ENCODE data around the gene GPR35.
"Not testable (repeated sequence)": the region's sequence is repeated elsewhere in the genome, so short reads cannot be mapped to it uniquely, and the experiment has no call there.

Gene GPR35

GRCh38 chr2:240678909-240679308 lies 53.6 kb downstream of the GPR35 start:
- H3K9me3 ChIP-seq (ENCODE audit: control insufficient read depth, insufficient read depth, low read length); DNase-seq (ENCODE audit: low read depth, low spot score); H3K4me1 ChIP-seq (ENCODE audit: control insufficient read depth, insufficient read depth, low read length); H3K36me3 ChIP-seq (ENCODE audit: control insufficient read depth, insufficient read depth, low read length); H3K27me3 ChIP-seq (ENCODE audit: control insufficient read depth, insufficient read depth, low read length); H3K4me3 ChIP-seq (ENCODE audit: low read length); H3K27ac ChIP-seq (ENCODE audit: low read length): not testable (repeated sequence)
- WGBS (ENCODE audit: insufficient coverage, insufficient read length), result no CpG with 5 or more reads among the region's 19 CpGs

GRCh38 chr2:240680185-240680584 lies 54.9 kb downstream of the GPR35 start:
- DNase-seq (ENCODE audit: low read depth, low spot score); H3K27ac ChIP-seq (ENCODE audit: low read length); H3K9me3 ChIP-seq (ENCODE audit: control insufficient read depth, insufficient read depth, low read length); H3K27me3 ChIP-seq (ENCODE audit: control insufficient read depth, insufficient read depth, low read length); H3K4me1 ChIP-seq (ENCODE audit: control insufficient read depth, insufficient read depth, low read length); H3K4me3 ChIP-seq (ENCODE audit: low read length); H3K36me3 ChIP-seq (ENCODE audit: control insufficient read depth, insufficient read depth, low read length): not testable (repeated sequence)
- no CpG with 5 or more reads among the region's 11 CpGs for WGBS (ENCODE audit: insufficient coverage, insufficient read length)
